Tibial artery (tissue), 4 donors: ENCODE data around the gene LOC101059915.

Experiments used
- DNase-seq, 2 donors: peaks; one replicate each; pipeline ENCODE4 v3.0.0-alpha.2; 2019
- H3K27ac ChIP-seq, 2 donors: fragments of 200-600 bp; sonication (generic) in 1 of 2; 1 replicate in 1 of 2; 2 replicates in 1 of 2; pipeline ENCODE4 v1.5.1; 2018 to 2019; ENCODE audit warnings: mild to moderate bottlenecking in 1 of 2
- H3K27me3 ChIP-seq, 2 donors: fragments of 200-600 bp; sonication (generic) in 1 of 2; one replicate each; pipeline versions ENCODE4 v1.5.1 to v1.6.0; 2016 to 2019
- H3K36me3 ChIP-seq, 3 donors: fragments of 200-600 bp; sonication (generic) in 2 of 3; one replicate each; pipeline ENCODE4 v1.5.1; 2016 to 2019; ENCODE audit warnings: mild to moderate bottlenecking in 2 of 3
- H3K4me1 ChIP-seq, 4 donors: fragments of 200-600 bp; sonication (generic) in 2 of 4; 1 replicate in 3 of 4; 2 replicates in 1 of 4; pipeline ENCODE4 v1.5.1; 2016 to 2019
- H3K4me3 ChIP-seq, 2 donors: fragments of 200-600 bp; sonication (generic) in 1 of 2; 1 replicate in 1 of 2; 2 replicates in 1 of 2; pipeline ENCODE4 v1.5.1; 2018 to 2019; ENCODE audit warnings: mild to moderate bottlenecking in 2 of 2
- H3K9me3 ChIP-seq, 3 donors: fragments of 200-600 bp; sonication (generic) in 1 of 3; one replicate each; pipeline ENCODE4 v1.5.1; 2016 to 2019
- intact Hi-C: fragments of 100-400 bp; cut with DNase I; formaldehyde crosslinking; loops from one replicate; pipeline ENCODE4 v1.15.0; 2023; ENCODE audit warnings: low total_unique reads
- TF ChIP-seq, protein P1 (sequence below), 2 experiments: fragments of 200-600 bp in 1 of 2; fragments of 450-650 bp in 1 of 2; IDR thresholded peaks; one replicate each; pipeline ENCODE4 v1.5.1; 2017 to 2019; ENCODE audit warnings: antibody characterized with exemption in 2 of 2, mild to moderate bottlenecking in 1 of 2, moderate library complexity in 1 of 2

LOC101059915 gene

DNA sequence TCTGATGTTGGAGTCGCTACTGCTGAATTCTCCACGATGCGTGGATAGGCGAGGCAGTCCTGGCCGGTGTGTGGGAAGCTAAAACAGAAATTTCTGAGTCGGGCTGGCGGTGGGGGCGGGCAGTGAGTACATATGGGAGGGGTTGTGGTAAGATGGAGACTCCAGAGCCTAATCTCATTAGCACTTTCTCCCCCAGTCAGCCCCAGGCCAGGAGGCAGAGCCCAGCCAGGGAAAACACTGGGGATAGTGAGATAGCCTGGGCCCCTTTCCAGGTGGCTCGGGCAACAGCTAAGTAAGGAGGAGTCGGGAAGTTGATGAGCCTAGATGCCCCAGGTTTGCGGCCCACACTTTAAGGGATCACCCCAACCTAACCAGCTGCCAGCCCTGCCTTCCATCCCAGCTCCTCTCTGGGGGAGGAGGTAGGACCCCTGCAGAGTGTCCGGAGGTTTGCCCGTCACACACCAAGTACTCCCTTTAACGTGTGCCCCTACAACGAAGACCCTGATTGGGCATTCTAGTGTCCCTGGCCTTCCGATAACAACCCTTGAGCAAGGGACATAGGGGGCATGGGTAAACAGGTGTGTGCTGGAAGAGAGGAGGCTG, 2.4 kb upstream of the LOC101059915 start:
- Histone ChIP-seq H3K4me3 (no peak overlapping the region), H3K36me3 (no peaks in the 10 kb centered on the region), H3K9me3 (no peaks in the 10 kb centered on the region), H3K27me3 (no peaks in the 10 kb centered on the region), H3K4me1 (no peaks in the 10 kb centered on the region), H3K27ac (no peak overlapping the region)
- DNase-seq, result no peak
- intact Hi-C loops, result no loop called here
- TF ChIP-seq, protein P1, sequence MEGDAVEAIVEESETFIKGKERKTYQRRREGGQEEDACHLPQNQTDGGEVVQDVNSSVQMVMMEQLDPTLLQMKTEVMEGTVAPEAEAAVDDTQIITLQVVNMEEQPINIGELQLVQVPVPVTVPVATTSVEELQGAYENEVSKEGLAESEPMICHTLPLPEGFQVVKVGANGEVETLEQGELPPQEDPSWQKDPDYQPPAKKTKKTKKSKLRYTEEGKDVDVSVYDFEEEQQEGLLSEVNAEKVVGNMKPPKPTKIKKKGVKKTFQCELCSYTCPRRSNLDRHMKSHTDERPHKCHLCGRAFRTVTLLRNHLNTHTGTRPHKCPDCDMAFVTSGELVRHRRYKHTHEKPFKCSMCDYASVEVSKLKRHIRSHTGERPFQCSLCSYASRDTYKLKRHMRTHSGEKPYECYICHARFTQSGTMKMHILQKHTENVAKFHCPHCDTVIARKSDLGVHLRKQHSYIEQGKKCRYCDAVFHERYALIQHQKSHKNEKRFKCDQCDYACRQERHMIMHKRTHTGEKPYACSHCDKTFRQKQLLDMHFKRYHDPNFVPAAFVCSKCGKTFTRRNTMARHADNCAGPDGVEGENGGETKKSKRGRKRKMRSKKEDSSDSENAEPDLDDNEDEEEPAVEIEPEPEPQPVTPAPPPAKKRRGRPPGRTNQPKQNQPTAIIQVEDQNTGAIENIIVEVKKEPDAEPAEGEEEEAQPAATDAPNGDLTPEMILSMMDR (IDR thresholded peaks at IDR 0.05), result no peak

DNA sequence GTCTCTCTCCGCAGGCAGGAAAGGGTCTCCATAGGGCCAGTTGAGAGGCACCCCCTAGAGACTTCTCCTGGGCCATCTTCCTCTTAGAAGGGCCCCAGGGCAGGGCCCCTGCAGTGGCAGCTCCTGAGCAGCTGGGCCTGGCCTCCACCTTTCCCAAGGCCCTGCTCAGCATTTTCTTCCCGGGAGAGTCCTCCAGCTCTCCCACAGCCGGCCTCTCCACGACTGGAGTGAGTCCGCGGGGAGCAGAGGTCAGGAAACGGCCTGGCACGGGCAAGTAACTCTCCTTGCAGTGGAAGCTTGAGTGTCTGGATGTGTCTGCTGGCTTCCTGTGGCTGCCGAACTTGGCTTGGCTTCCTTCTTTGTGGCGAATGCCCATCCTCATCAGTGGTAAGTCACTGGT, 1.6 kb upstream of the LOC101059915 start:
- H3K27ac ChIP-seq, result no peak overlapping the region
- H3K27me3 ChIP-seq, result no peaks in the 10 kb centered on the region
- no peak for DNase-seq
- no peaks in the 10 kb centered on the region for H3K4me1 ChIP-seq
- H3K4me3 ChIP-seq, result no peak overlapping the region
- no peaks in the 10 kb centered on the region for H3K36me3 ChIP-seq
- no peaks in the 10 kb centered on the region for H3K9me3 ChIP-seq
- intact Hi-C loops, result no loop called here
- TF ChIP-seq, protein P1 (IDR thresholded peaks at IDR 0.05), result no peak

DNA sequence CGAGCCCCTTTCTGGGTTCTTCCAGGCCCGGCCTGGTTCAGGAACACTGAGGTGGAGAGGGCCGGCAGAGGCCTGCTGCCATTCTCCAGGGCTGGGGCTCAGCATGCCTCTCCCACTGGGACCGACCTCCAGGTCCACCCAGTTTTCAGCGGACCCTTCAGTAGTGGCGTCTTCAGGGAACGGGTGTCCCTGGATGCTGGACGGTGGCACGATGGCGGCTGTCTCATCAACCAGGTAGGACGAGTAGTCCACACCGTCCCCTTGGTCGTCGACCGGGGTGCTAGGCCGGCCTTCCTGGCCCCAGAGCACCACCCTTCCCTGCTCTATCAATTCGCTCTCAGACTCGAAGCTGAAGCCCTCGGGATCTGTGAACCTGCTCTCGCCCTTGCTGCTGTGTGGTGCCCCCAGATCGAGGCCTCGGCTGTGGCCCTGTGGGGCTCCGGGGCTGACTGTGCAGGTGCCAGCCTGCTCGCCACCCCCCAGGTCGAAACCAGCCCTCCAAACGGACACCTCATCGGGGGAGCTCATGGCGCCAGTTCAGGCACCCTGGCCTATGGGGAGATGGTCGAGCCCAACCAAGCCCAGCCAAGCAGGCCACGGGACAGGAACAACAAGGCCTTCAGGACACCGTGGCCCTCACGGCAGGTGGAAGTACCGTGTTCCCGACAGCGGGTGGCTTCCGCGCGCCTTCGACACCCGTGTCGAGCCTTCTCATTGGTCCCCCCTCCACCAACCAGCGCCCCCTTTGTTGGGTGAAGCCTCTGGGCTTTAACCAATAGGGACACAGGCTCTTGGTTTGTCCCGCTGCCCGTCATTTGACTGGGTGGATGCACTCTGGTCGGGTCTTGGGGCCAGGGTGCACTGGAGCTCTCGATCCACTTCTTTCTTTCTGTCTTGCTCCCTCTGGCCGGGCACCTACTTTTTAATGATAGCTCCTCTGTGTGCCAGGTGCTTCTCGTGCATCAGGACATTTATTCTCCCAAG, 814 bp upstream of the LOC101059915 start:
- no peaks in the 10 kb centered on the region for H3K27me3 ChIP-seq
- H3K4me3 ChIP-seq, result no peak overlapping the region
- H3K4me1 ChIP-seq, result no peaks in the 10 kb centered on the region
- no peak for DNase-seq
- H3K36me3 ChIP-seq, result no peaks in the 10 kb centered on the region
- TF ChIP-seq, protein P1 (IDR thresholded peaks at IDR 0.05), result no peak
- H3K9me3 ChIP-seq, result no peaks in the 10 kb centered on the region
- no peak overlapping the region for H3K27ac ChIP-seq
- intact Hi-C loops, result no loop called here

DNA sequence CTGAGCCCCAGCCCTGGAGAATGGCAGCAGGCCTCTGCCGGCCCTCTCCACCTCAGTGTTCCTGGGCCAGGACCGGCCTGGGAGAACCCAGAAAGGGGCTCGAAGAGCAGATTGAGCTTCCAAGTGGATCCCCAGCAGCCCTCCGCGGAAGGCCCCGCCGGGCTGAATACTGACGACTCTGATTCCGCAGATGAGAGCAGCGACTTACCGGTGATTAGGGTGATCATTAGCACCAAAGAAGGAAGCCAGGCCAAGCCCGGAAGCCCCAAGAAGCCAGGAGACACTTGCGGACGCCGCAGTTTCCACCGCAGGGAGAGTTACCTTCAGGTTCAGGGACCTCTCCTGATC, 876 bp downstream of the LOC101059915 start:
- intact Hi-C loops, result no loop called here
- Histone ChIP-seq H3K4me1 (no peaks in the 10 kb centered on the region), H3K36me3 (no peaks in the 10 kb centered on the region), H3K27me3 (no peaks in the 10 kb centered on the region), H3K4me3 (no peak overlapping the region), H3K9me3 (no peaks in the 10 kb centered on the region), H3K27ac (no peak overlapping the region)
- TF ChIP-seq, protein P1 (IDR thresholded peaks at IDR 0.05), result no peak
- no peak for DNase-seq

DNA sequence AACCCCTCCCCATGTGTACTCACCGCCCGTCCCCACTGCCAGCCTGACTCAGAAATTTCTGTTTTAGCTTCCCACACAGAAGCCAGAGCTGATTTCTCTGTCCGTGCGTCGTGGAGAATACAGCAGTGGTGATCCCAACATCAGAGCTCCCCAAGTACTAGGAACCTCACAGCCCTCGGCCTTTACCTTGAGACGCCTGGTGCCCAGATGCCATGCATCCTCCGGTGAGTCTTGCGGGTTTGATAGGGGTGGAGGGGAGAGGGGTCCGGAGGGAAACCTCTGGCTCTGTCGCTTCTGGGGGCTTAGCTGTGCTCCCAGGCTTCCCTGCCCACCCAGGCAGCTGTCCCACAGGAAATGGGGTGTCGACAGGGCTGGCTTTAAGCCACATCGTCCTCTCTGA, 2.1 kb downstream of the LOC101059915 start:
- Histone ChIP-seq H3K36me3 (no peaks in the 10 kb centered on the region), H3K4me3 (no peak overlapping the region), H3K27me3 (no peaks in the 10 kb centered on the region), H3K4me1 (no peaks in the 10 kb centered on the region), H3K27ac (no peak overlapping the region), H3K9me3 (no peaks in the 10 kb centered on the region)
- intact Hi-C loops, result no loop called here
- peak in 1 of 2 donors; percentile 23 for DNase-seq
- TF ChIP-seq, protein P1 (IDR thresholded peaks at IDR 0.05), result no peak
